Measurements from ENCODE around the gene CACNA1H.

DNA sequence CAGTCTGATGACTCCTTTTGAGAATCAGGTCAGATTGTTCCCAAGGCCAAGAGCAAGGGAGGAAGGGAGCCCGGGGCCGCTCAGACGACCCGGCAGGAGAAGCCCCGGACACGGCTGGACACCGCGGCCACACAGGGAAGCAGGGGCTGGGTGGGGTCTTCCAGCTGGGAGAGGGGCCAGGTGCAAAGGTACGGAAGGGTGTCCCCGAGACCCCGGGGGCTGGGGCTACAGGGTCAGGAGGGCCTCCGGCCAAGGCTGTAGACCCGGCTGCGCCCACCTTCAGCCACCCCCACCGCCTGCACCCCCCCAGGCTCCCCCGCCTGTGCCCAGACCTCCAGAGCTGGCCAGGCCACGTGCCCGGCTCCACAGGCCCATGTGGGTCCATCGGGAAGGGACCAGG, 35.0 kb upstream of the CACNA1H start:
- TF ChIP-seq, protein P1, sequence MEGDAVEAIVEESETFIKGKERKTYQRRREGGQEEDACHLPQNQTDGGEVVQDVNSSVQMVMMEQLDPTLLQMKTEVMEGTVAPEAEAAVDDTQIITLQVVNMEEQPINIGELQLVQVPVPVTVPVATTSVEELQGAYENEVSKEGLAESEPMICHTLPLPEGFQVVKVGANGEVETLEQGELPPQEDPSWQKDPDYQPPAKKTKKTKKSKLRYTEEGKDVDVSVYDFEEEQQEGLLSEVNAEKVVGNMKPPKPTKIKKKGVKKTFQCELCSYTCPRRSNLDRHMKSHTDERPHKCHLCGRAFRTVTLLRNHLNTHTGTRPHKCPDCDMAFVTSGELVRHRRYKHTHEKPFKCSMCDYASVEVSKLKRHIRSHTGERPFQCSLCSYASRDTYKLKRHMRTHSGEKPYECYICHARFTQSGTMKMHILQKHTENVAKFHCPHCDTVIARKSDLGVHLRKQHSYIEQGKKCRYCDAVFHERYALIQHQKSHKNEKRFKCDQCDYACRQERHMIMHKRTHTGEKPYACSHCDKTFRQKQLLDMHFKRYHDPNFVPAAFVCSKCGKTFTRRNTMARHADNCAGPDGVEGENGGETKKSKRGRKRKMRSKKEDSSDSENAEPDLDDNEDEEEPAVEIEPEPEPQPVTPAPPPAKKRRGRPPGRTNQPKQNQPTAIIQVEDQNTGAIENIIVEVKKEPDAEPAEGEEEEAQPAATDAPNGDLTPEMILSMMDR (IDR thresholded peaks at IDR 0.05; ENCODE audit: poor library complexity) = no peak
- TF ChIP-seq EZH2 (IDR thresholded peaks at IDR 0.05; ENCODE audit: borderline replicate concordance) = no peak
